Caco-2 (cell line): Measurements from ENCODE around the gene SERPINB2. TPM values are rescaled to one million over a fixed set of nuclear protein-coding genes. Genes with fewer than 3 reads are reported as not detected.
"Not testable (repeated sequence)": the region's sequence is repeated elsewhere in the genome, so short reads cannot be mapped to it uniquely, and the experiment has no call there.

ENCODE experiments used
- BruUV-seq: library from RNA; stranded (reverse); fragments of 400-500 nt; replicated peaks from 2 replicates; lab custom pipeline; 2021; lab: Mats Ljungman, UMichigan
- CTCF ChIA-PET: fragments of 300-600 bp; sonication (Branson Sonifier 250); formaldehyde crosslinking; loops from one replicate; lab custom pipeline; 2022; ENCODE audit warnings: antibody characterized with exemption; lab: Charles Lee
- POLR2A ChIA-PET: fragments of 300-600 bp; sonication (Branson Sonifier 250); formaldehyde crosslinking; loops from one replicate; lab custom pipeline; 2022; ENCODE audit warnings: antibody characterized with exemption; lab: Charles Lee
- DNase-seq, 2 experiments: peaks; one replicate each; pipeline versions ENCODE4 v3.0.0 to v3.0.0-alpha.2; 2020 to 2022
- H3K27me3 ChIP-seq: replicated peaks from 2 replicates; pipeline ENCODE4 v1.6.0; 2011; ENCODE audit warnings: low read length; ENCODE audit not compliant: control insufficient read depth, insufficient read depth
- H3K36me3 ChIP-seq: 2 replicates; pipeline ENCODE4 v1.5.1; 2011; ENCODE audit warnings: low read length; ENCODE audit not compliant: control insufficient read depth, insufficient read depth
- H3K4me1 ChIP-seq: fragments of 250-450 bp; sonication (Bioruptor Pico); 2 replicates; pipeline ENCODE4 v1.5.1; 2020; ENCODE audit warnings: mild to moderate bottlenecking
- H3K4me3 ChIP-seq: 2 replicates; pipeline ENCODE4 v1.5.1; 2011; ENCODE audit warnings: low read depth, mild to moderate bottlenecking, control low read depth, low read length
- H3K9me3 ChIP-seq: fragments of 250-450 bp; sonication (Bioruptor Pico); 2 replicates; pipeline ENCODE4 v1.5.1; 2020; ENCODE audit warnings: mild to moderate bottlenecking, moderate library complexity
- H3K27ac Mint-ChIP-seq: one replicate; pipeline ENCODE4 v1.8.0; 2022; ENCODE audit warnings: mixed read lengths; ENCODE audit not compliant: unreplicated experiment
- H3K27me3 Mint-ChIP-seq: one replicate; pipeline ENCODE4 v1.8.0; 2022; ENCODE audit warnings: mixed read lengths; ENCODE audit not compliant: insufficient read depth, unreplicated experiment
- H3K36me3 Mint-ChIP-seq: one replicate; pipeline ENCODE4 v1.8.0; 2022; ENCODE audit warnings: mild to moderate bottlenecking, mixed read lengths; ENCODE audit not compliant: insufficient read depth, unreplicated experiment
- H3K4me1 Mint-ChIP-seq: one replicate; pipeline ENCODE4 v1.8.0; 2022; ENCODE audit warnings: low read depth, mixed read lengths; ENCODE audit not compliant: unreplicated experiment
- H3K4me3 Mint-ChIP-seq: one replicate; pipeline ENCODE4 v1.8.0; 2022; ENCODE audit warnings: mild to moderate bottlenecking, moderate library complexity, mixed read lengths; ENCODE audit not compliant: unreplicated experiment
- H3K9me3 Mint-ChIP-seq: one replicate; pipeline ENCODE4 v1.8.0; 2022; ENCODE audit warnings: mixed read lengths; ENCODE audit not compliant: unreplicated experiment
- CTCF ChIP-seq, 2 experiments: fragments of 200-600 bp in 1 of 2; IDR thresholded peaks; 1 replicate in 1 of 2; 2 replicates in 1 of 2; pipeline versions ENCODE4 v1.5.1 to v1.8.0; 2011 to 2022; ENCODE audit warnings: antibody characterized with exemption in 1 of 2, control low read depth in 1 of 2, inconsistent platforms in 1 of 2, low read depth in 1 of 2, low read length in 1 of 2, mild to moderate bottlenecking in 1 of 2, moderate library complexity in 1 of 2; ENCODE audit not compliant: insufficient read depth in 1 of 2, severe bottlenecking in 1 of 2, unreplicated experiment in 1 of 2
- intact Hi-C: fragments of 100-400 bp; cut with micrococcal nuclease; formaldehyde crosslinking; loops from one replicate; pipeline ENCODE4 v1.10.0; 2022; ENCODE audit not compliant: unreplicated experiment
- total RNA-seq: library from RNA; stranded (reverse); gene quantifications from 2 replicates; pipeline ENCODE4 v1.2.3, GENCODE V29; 2022

SERPINB2 gene
- total RNA-seq, 1 experiment from 2014 or later = not detected

- Histone ChIP-seq H3K9me3 (no peaks in the 10 kb centered on the region), H3K4me3 (no peak overlapping the region), H3K4me1 (no peaks in the 10 kb centered on the region), H3K27me3 (no peaks in the 10 kb centered on the region), H3K36me3 (no peaks in the 10 kb centered on the region)
- POLR2A ChIA-PET = no interaction called here
- Mint-ChIP-seq H3K36me3 (no peaks in the 10 kb centered on the region), H3K9me3 (no peaks in the 10 kb centered on the region), H3K27ac (no peak overlapping the region), H3K4me3 (no peak overlapping the region), H3K27me3 (peaks cover 4% of the 10 kb centered on the region), H3K4me1 (no peaks in the 10 kb centered on the region)
- CTCF ChIA-PET = no interaction called here
- intact Hi-C loops = no loop called here
- no TSS peak for BruUV-seq
- no peak for DNase-seq
- no peak for TF ChIP-seq CTCF (IDR thresholded peaks at IDR 0.05; ENCODE audit: insufficient read depth in 1 of 2, low read depth in 1 of 2, low read length in 1 of 2, severe bottlenecking in 1 of 2, unreplicated experiment in 1 of 2)
Observed at GRCh38 chr18:63924551-63924950, 37.0 kb downstream of the SERPINB2 start.

GRCh38 chr18:63928331-63928730 lies 40.8 kb downstream of the SERPINB2 start:
- DNase-seq = no peak
- Mint-ChIP-seq H3K27me3 (no peaks in the 10 kb centered on the region), H3K36me3 (no peaks in the 10 kb centered on the region), H3K27ac (no peak overlapping the region), H3K9me3 (no peaks in the 10 kb centered on the region), H3K4me3 (no peak overlapping the region), H3K4me1 (no peaks in the 10 kb centered on the region)
- H3K27me3 ChIP-seq = no peaks in the 10 kb centered on the region
- no TSS peak for BruUV-seq
- POLR2A ChIA-PET = no interaction called here
- no peak overlapping the region for H3K4me3 ChIP-seq
- no peaks in the 10 kb centered on the region for H3K9me3 ChIP-seq
- CTCF ChIA-PET = no interaction called here
- intact Hi-C loops = no loop called here
- H3K4me1 ChIP-seq = no peaks in the 10 kb centered on the region
- TF ChIP-seq CTCF (IDR thresholded peaks at IDR 0.05; ENCODE audit: insufficient read depth in 1 of 2, low read depth in 1 of 2, low read length in 1 of 2, severe bottlenecking in 1 of 2, unreplicated experiment in 1 of 2) = no peak
- H3K36me3 ChIP-seq = no peaks in the 10 kb centered on the region

- H3K9me3 Mint-ChIP-seq, CTCF ChIA-PET, H3K27me3 Mint-ChIP-seq: not testable (repeated sequence)
Observed at GRCh38 chr18:63929369-63929768, 41.9 kb downstream of the SERPINB2 start.

More at GRCh38 chr18:63929369-63929768, 41.9 kb downstream of the SERPINB2 start:
- BruUV-seq, H3K27me3 ChIP-seq, H3K4me1 Mint-ChIP-seq, H3K36me3 ChIP-seq, POLR2A ChIA-PET, H3K4me3 Mint-ChIP-seq, H3K4me3 ChIP-seq, H3K9me3 ChIP-seq, H3K36me3 Mint-ChIP-seq, H3K27ac Mint-ChIP-seq, H3K4me1 ChIP-seq, DNase-seq, intact Hi-C loops: not testable (repeated sequence)
